Small intestine (tissue), 7 donors: ENCODE measurements around the gene GTF2F2. TPM values are rescaled to one million over a fixed set of nuclear protein-coding genes. Genes with fewer than 3 reads are reported as not detected.

Experiments
- DNase-seq, 2 donors: peaks; one replicate each; pipeline versions ENCODE4 v3.0.0 to v3.0.0-alpha.2; 2013
- FAIRE-seq: peaks from 2 replicates; lab custom pipeline; 2012; peaks lifted over from hg19 to GRCh38; lab: Jason Lieb, UNC
- H3K27ac ChIP-seq, 3 donors: one replicate each; pipeline ENCODE4 v1.5.1; 2013; ENCODE audit warnings: low read length in 2 of 3, mild to moderate bottlenecking in 2 of 3, control low read depth in 1 of 3, inconsistent platforms in 1 of 3, low read depth in 1 of 3, moderate library complexity in 1 of 3
- H3K27me3 ChIP-seq, 3 donors: one replicate each; pipeline ENCODE4 v1.6.1; 2013; ENCODE audit warnings: low read length in 3 of 3, inconsistent platforms in 1 of 3; ENCODE audit not compliant: control insufficient read depth in 3 of 3, insufficient read depth in 3 of 3
- H3K36me3 ChIP-seq, 3 donors: one replicate each; pipeline ENCODE4 v1.6.1; 2013; ENCODE audit warnings: low read length in 3 of 3, inconsistent platforms in 1 of 3, low read depth in 1 of 3, mild to moderate bottlenecking in 1 of 3, moderate library complexity in 1 of 3; ENCODE audit not compliant: control insufficient read depth in 3 of 3, insufficient read depth in 2 of 3
- H3K4me1 ChIP-seq, 3 donors: one replicate each; pipeline ENCODE4 v1.6.1; 2013; ENCODE audit warnings: low read length in 2 of 3, inconsistent platforms in 1 of 3, low read depth in 1 of 3, mild to moderate bottlenecking in 1 of 3, moderate library complexity in 1 of 3; ENCODE audit not compliant: control insufficient read depth in 3 of 3, insufficient read depth in 2 of 3
- H3K4me3 ChIP-seq, 3 donors: one replicate each; pipeline ENCODE4 v1.5.1; 2013; ENCODE audit warnings: low read length in 3 of 3, control low read depth in 1 of 3, inconsistent platforms in 1 of 3, low read depth in 1 of 3, mild to moderate bottlenecking in 1 of 3, moderate library complexity in 1 of 3
- H3K9me3 ChIP-seq, 2 donors: one replicate each; pipeline ENCODE4 v1.6.1; 2013; ENCODE audit warnings: low read depth in 1 of 2, low read length in 1 of 2; ENCODE audit not compliant: control insufficient read depth in 2 of 2, insufficient read depth in 1 of 2
- WGBS, 3 donors: extraction: QIAGEN DNeasy Blood & Tissue Kit; methylation state at CpG; one replicate each; pipeline ENCODE4 v1.1.7; 2013; 5-methylcytosine and 5-hydroxymethylcytosine counted together
- polyA plus RNA-seq, 4 donors: library from polyadenylated mRNA; stranded (reverse) in 3 of 4; unstranded in 1 of 4; fragments of 200-250 nt in 3 of 4; fragments of 120-200 nt in 1 of 4; gene quantifications; one replicate each; pipeline versions ENCODE4 v1.2.1 to v1.2.3, GENCODE V29; 2013
- donor health status: healthy with polysubstance abuse.
- donor health status: control.
- donor health status: control.
- donor health status: Bipolar disorder and iron deficiency.
- donor health status: healthy.

Gene GTF2F2
- polyA plus RNA-seq, 4 donors, result 11.6 to 18.9 (median 15.8) TPM

GRCh38 chr13:45200701-45201232 is 80.5 kb downstream of the GTF2F2 start, which contains the start of gene KCTD4:
Gene KCTD4 (minus strand): TSS chr13:45201045. CDS start chr13:45194567, 6,478 bp downstream.
- peaks cover 0 to 6% (median 2%) of the 10 kb centered on the region in 3 donors for H3K36me3 ChIP-seq
- no peaks in the 10 kb centered on the region for H3K9me3 ChIP-seq
- H3K4me1 ChIP-seq, result no peaks in the 10 kb centered on the region
- WGBS, 3 donors, result 93 to 98% (median 95%) methylated on average over 2 of the region's 2 CpGs
- no peak within 1 kb of the TSS for H3K4me3 ChIP-seq
- H3K27me3 ChIP-seq, result no peaks in the 10 kb centered on the region
- DNase-seq (no peak), FAIRE-seq (no peak)
- H3K27ac ChIP-seq, result no peak within 1 kb of the TSS

- 84 to 88% (median 87%) methylated on average over 5 of the region's 5 CpGs for WGBS, 3 donors
- H3K9me3 ChIP-seq, result no peaks in the 10 kb centered on the region
- DNase-seq (no peak), FAIRE-seq (no peak)
- no peak overlapping the region for H3K27ac ChIP-seq
- H3K4me1 ChIP-seq, result no peaks in the 10 kb centered on the region
- H3K36me3 ChIP-seq, result peaks cover 0 to 9% (median 2%) of the 10 kb centered on the region in 3 donors
- no peaks in the 10 kb centered on the region for H3K27me3 ChIP-seq
- no peak overlapping the region for H3K4me3 ChIP-seq
These were observed 84.8 kb downstream of the GTF2F2 start for GRCh38 chr13:45205124-45205523.

- DNase-seq (no peak), FAIRE-seq (no peak)
- H3K27me3 ChIP-seq, result no peaks in the 10 kb centered on the region
- no peak overlapping the region for H3K27ac ChIP-seq
- H3K9me3 ChIP-seq, result no peaks in the 10 kb centered on the region
- no peak overlapping the region for H3K4me3 ChIP-seq
- H3K4me1 ChIP-seq, result no peaks in the 10 kb centered on the region
- H3K36me3 ChIP-seq, result peaks cover 2 to 8% (median 2%) of the 10 kb centered on the region in 3 donors
These were observed 86.0 kb downstream of the GTF2F2 start for GRCh38 chr13:45206340-45206739.

GRCh38 chr13:45207319-45207718 is 87.0 kb downstream of the GTF2F2 start:
- Histone ChIP-seq H3K4me3 (no peak overlapping the region), H3K4me1 (no peaks in the 10 kb centered on the region), H3K9me3 (no peaks in the 10 kb centered on the region), H3K36me3 (peaks cover 2 to 8% (median 2%) of the 10 kb centered on the region in 3 donors), H3K27me3 (no peaks in the 10 kb centered on the region), H3K27ac (no peak overlapping the region)
- no peak for DNase-seq
- 23 to 64% (median 35%) methylated on average over 4 of the region's 4 CpGs for WGBS, 3 donors
- no peak for FAIRE-seq

- Histone ChIP-seq H3K27me3 (no peaks in the 10 kb centered on the region), H3K9me3 (no peaks in the 10 kb centered on the region), H3K4me1 (no peaks in the 10 kb centered on the region), H3K4me3 (no peak overlapping the region), H3K27ac (no peak overlapping the region), H3K36me3 (peaks cover 2 to 7% (median 2%) of the 10 kb centered on the region in 3 donors)
- no peak for FAIRE-seq
- 49 to 75% (median 68%) methylated on average over 2 of the region's 2 CpGs for WGBS, 3 donors
- DNase-seq, result no peak
These were observed 87.8 kb downstream of the GTF2F2 start for GRCh38 chr13:45208132-45208531.

GRCh38 chr13:45209229-45209628 is 88.9 kb downstream of the GTF2F2 start:
- Histone ChIP-seq H3K4me1 (no peaks in the 10 kb centered on the region), H3K27me3 (no peaks in the 10 kb centered on the region), H3K27ac (no peak overlapping the region), H3K9me3 (no peaks in the 10 kb centered on the region), H3K4me3 (no peak overlapping the region), H3K36me3 (peaks cover 2 to 7% (median 2%) of the 10 kb centered on the region in 3 donors)
- DNase-seq, result no peak
- FAIRE-seq, result no peak

- Histone ChIP-seq H3K9me3 (no peaks in the 10 kb centered on the region), H3K4me1 (peaks cover 0 to 4% (median 0%) of the 10 kb centered on the region in 3 donors), H3K27ac (no peak overlapping the region), H3K36me3 (peaks cover 0 to 2% (median 2%) of the 10 kb centered on the region in 3 donors), H3K4me3 (no peak overlapping the region), H3K27me3 (no peaks in the 10 kb centered on the region)
- 88 to 96% (median 95%) methylated on average over 9 of the region's 9 CpGs for WGBS, 3 donors
- DNase-seq, result no peak
- FAIRE-seq, result no peak
These were observed 95.2 kb downstream of the GTF2F2 start for GRCh38 chr13:45215392-45216077.

- H3K4me1 ChIP-seq, result peaks cover 0 to 4% (median 0%) of the 10 kb centered on the region in 3 donors
- no peaks in the 10 kb centered on the region for H3K9me3 ChIP-seq
- FAIRE-seq (no peak), DNase-seq (no peak)
- H3K27ac ChIP-seq, result no peak overlapping the region
- H3K4me3 ChIP-seq, result no peak overlapping the region
- 82 to 88% (median 87%) methylated on average over 4 of the region's 4 CpGs for WGBS, 3 donors
- H3K36me3 ChIP-seq, result peaks cover 0 to 2% (median 0%) of the 10 kb centered on the region in 3 donors
- H3K27me3 ChIP-seq, result no peaks in the 10 kb centered on the region
These were observed 95.9 kb downstream of the GTF2F2 start for GRCh38 chr13:45216193-45216592.
